GM12801 (cell line): ENCODE data around the gene CRHR2.

ENCODE experiments used
- CTCF ChIP-seq: IDR thresholded peaks from one replicate; pipeline ENCODE4 v1.5.1; 2011; ENCODE audit warnings: control low read depth; ENCODE audit not compliant: insufficient read length; ENCODE audit errors: extremely low read depth

The CRHR2 gene

DNA sequence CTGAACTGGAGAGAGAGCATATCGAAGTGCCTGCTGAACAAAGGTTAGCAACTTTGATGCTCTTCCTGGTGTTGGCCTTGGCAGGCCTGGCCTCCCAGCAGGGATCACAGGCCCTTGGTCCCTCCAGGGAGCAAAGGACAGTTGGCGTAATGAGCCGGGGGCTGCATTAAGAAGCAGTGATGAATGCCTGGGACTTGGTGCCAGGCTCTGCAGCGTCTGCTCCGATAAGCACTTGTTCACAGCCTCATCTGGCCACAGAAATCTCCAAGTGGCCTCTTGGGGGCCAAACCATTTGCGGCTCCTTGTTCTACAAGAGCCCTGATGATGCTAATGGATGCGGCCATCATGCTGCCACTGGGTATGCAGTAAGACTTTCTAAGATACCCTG, 31.8 kb downstream of the CRHR2 start:
- TF ChIP-seq CTCF = no peak

DNA sequence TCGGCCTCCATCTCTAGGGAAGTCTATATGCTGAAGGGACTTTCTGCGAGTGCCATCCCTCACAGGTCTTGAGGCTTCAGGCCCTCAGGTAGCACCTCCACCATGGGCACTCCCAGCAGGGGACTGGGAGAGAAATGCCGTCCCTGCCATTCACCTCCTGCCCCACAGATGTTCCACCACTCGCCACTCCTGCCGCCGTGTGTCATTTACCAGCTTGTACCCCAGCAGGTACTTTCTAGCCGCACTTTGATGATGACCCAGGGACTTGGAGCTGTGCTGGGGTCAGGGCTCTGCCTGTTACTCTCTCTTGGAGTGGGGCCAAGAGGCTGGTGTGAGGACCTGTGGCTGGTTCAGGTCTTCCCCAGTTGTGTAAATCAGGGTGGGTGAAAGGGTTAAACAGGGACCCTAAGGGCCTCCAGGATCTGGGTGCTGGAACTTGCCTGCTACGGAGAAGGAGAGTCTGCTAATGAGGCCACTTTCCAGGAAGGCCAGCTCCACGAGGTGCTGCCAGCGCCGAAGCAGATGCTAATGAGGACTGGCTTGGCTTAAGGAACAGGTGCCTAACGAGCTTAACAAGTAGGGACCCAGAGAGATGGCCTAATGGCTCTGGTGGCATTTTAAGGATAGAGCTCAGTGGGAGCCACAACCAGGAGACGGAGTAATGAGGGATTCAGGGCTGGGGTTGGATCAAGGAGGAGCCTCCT, 32.4 kb downstream of the CRHR2 start:
- no peak for TF ChIP-seq CTCF

- no peak for TF ChIP-seq CTCF
Observed at GRCh38 chr7:30648744-30649540, 33.3 kb downstream of the CRHR2 start.

- no peak for TF ChIP-seq CTCF
Observed at GRCh38 chr7:30647589-30648364, 34.5 kb downstream of the CRHR2 start.

DNA sequence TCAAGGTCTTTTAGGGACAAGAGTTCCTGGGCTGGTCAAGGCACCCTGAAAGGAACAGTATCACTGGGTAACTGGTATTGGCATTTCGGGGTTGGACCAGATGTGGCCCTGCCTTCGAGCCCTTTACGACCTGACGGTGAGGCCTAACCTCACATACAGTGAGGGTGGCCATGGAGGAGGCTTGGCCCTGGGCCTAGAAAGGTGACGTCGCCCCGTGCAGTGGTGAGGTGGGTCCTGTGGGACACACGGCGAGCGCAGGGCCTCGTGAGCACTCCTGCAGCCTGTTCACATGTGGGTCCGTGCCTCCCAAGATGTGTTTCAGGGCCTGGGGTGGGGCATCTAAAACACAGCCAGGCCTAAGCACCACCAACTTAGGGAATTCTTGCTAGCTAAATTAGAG, 36.1 kb downstream of the CRHR2 start:
- TF ChIP-seq CTCF = no peak

DNA sequence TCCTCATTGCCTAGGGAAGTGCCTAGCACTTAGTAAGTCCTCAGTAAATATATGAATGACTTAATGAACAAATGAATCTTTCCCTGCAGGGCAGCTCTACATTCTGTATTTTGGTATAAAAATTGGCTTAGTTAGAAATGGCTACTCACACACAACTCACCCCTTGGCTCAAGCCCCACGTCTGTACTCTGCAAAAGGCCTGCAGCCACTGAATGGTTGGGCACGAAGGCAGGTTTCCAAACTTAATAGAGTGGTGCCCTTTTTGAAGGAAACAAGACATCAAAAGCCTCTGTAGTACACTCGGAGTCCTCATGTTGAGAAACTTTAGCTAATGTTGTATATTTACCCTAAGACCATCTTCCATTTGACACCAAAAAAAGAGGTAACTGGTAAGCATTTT, 36.6 kb downstream of the CRHR2 start:
- no peak for TF ChIP-seq CTCF

GRCh38 chr7:30644286-30644955, 37.8 kb downstream of the CRHR2 start:
- TF ChIP-seq CTCF = no peak
